ENCODE data around the gene PPP1R3F.
"Not testable (repeated sequence)": the region's sequence is repeated elsewhere in the genome, so short reads cannot be mapped to it uniquely, and the experiment has no call there.

Gene PPP1R3F

GRCh38 chrX:49316085-49316484 lies 46.5 kb downstream of the PPP1R3F start:
- no peaks in the 10 kb centered on the region for H3K27me3 ChIP-seq (ENCODE audit: insufficient read depth, insufficient read length)
- DNase-seq (ENCODE audit: low read depth, low spot score) = no peak
- no peaks in the 10 kb centered on the region for H3K36me3 ChIP-seq (ENCODE audit: insufficient read depth, insufficient read length, low read length)
- TF ChIP-seq SUZ12 (IDR thresholded peaks at IDR 0.05; ENCODE audit: extremely low read depth, insufficient read depth, insufficient read length) (no peak), YY1 (IDR thresholded peaks at IDR 0.05; ENCODE audit: insufficient read depth, insufficient read length) (no peak), ZNF274 (IDR thresholded peaks at IDR 0.05; ENCODE audit: low read depth, low read length) (no peak)
- H3K9ac ChIP-seq (ENCODE audit: insufficient read length, low read depth) = no peak overlapping the region
- H3K4me3 ChIP-seq (ENCODE audit: insufficient read length, low read depth) = no peak overlapping the region
- no peaks in the 10 kb centered on the region for H3K4me1 ChIP-seq (ENCODE audit: insufficient read depth, insufficient read length)
- H3K9me3 ChIP-seq (ENCODE audit: insufficient read depth, low read length) = no peaks in the 10 kb centered on the region

- H3K36me3 ChIP-seq (ENCODE audit: insufficient read depth, insufficient read length, low read length); H3K27me3 ChIP-seq (ENCODE audit: insufficient read depth, insufficient read length); H3K9ac ChIP-seq (ENCODE audit: insufficient read length, low read depth); H3K9me3 ChIP-seq (ENCODE audit: insufficient read depth, low read length); DNase-seq (ENCODE audit: low read depth, low spot score); H3K4me1 ChIP-seq (ENCODE audit: insufficient read depth, insufficient read length); H3K4me3 ChIP-seq (ENCODE audit: insufficient read length, low read depth): not testable (repeated sequence)
Measured at GRCh38 chrX:49321737-49322136, 52.1 kb downstream of the PPP1R3F start, which contains the start of gene GAGE12J. GAGE12J (plus strand) TSS chrX:49322037; CDS start chrX:49323194, 1,157 bp downstream.

DNA sequence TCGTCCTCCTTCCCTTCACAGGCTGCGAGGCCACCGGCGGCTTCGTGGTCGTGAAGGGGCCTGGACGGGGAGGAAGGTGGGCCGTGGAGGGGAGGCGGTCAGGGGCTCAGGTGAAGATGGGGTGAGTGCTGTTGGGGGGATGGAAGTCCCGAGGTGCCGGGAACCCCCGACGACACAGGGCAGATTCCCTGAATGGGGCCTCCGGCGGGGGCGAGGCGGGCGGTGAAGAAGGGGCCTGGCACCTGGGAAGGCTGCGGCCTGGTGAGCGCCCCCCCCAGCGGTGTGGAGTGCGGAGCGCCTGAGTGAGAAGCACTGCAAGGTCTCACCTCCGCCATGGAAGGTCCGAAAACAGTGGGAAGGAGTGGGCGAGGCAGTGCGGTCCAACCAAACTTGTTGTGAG lies 52.7 kb downstream of the PPP1R3F start:
- not testable (repeated sequence) for H3K27me3 ChIP-seq (ENCODE audit: insufficient read depth, insufficient read length); H3K4me3 ChIP-seq (ENCODE audit: insufficient read length, low read depth); H3K9me3 ChIP-seq (ENCODE audit: insufficient read depth, low read length); H3K4me1 ChIP-seq (ENCODE audit: insufficient read depth, insufficient read length); H3K9ac ChIP-seq (ENCODE audit: insufficient read length, low read depth); H3K36me3 ChIP-seq (ENCODE audit: insufficient read depth, insufficient read length, low read length); DNase-seq (ENCODE audit: low read depth, low spot score)

GRCh38 chrX:49323735-49324134 lies 54.1 kb downstream of the PPP1R3F start:
- H3K4me3 ChIP-seq (ENCODE audit: insufficient read length, low read depth); DNase-seq (ENCODE audit: low read depth, low spot score); H3K9ac ChIP-seq (ENCODE audit: insufficient read length, low read depth); H3K9me3 ChIP-seq (ENCODE audit: insufficient read depth, low read length); H3K27me3 ChIP-seq (ENCODE audit: insufficient read depth, insufficient read length); H3K4me1 ChIP-seq (ENCODE audit: insufficient read depth, insufficient read length); H3K36me3 ChIP-seq (ENCODE audit: insufficient read depth, insufficient read length, low read length): not testable (repeated sequence)

GRCh38 chrX:49330421-49330820 lies 60.8 kb downstream of the PPP1R3F start:
- not testable (repeated sequence) for H3K9me3 ChIP-seq (ENCODE audit: insufficient read depth, low read length); H3K27me3 ChIP-seq (ENCODE audit: insufficient read depth, insufficient read length); H3K4me1 ChIP-seq (ENCODE audit: insufficient read depth, insufficient read length); H3K4me3 ChIP-seq (ENCODE audit: insufficient read length, low read depth); H3K36me3 ChIP-seq (ENCODE audit: insufficient read depth, insufficient read length, low read length); H3K9ac ChIP-seq (ENCODE audit: insufficient read length, low read depth); DNase-seq (ENCODE audit: low read depth, low spot score)

- not testable (repeated sequence) for H3K4me3 ChIP-seq (ENCODE audit: insufficient read length, low read depth); H3K27me3 ChIP-seq (ENCODE audit: insufficient read depth, insufficient read length); H3K9ac ChIP-seq (ENCODE audit: insufficient read length, low read depth); H3K9me3 ChIP-seq (ENCODE audit: insufficient read depth, low read length); H3K4me1 ChIP-seq (ENCODE audit: insufficient read depth, insufficient read length); DNase-seq (ENCODE audit: low read depth, low spot score); H3K36me3 ChIP-seq (ENCODE audit: insufficient read depth, insufficient read length, low read length)
Measured at GRCh38 chrX:49331282-49331681, 61.7 kb downstream of the PPP1R3F start, which contains the start of gene GAGE13. GAGE13 (plus strand) TSS chrX:49331582; CDS start chrX:49332738, 1,156 bp downstream.

DNA sequence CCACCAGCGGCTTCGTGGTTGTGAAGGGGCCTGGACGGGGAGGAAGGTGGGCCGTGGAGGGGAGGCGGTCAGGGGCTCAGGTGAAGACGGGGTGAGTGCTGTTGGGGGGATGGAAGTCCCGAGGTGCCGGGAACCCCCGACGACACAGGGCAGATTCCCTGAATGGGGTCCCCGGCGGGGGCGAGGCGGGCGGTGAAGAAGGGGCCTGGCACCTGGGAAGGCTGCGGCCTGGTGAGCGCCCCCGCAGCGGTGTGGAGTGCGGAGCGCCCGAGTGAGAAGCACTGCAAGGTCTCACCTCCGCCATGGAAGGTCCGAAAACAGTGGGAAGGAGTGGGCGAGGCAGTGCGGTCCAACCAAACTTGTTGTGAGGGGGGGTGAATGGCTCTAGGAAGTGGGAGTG lies 62.2 kb downstream of the PPP1R3F start:
- not testable (repeated sequence) for H3K36me3 ChIP-seq (ENCODE audit: insufficient read depth, insufficient read length, low read length); H3K4me3 ChIP-seq (ENCODE audit: insufficient read length, low read depth); H3K4me1 ChIP-seq (ENCODE audit: insufficient read depth, insufficient read length); H3K27me3 ChIP-seq (ENCODE audit: insufficient read depth, insufficient read length); H3K9me3 ChIP-seq (ENCODE audit: insufficient read depth, low read length); DNase-seq (ENCODE audit: low read depth, low spot score); H3K9ac ChIP-seq (ENCODE audit: insufficient read length, low read depth)

Data from NT2/D1 (cell line).